GM12874 (cell line): ENCODE data around the gene PRELP.

Source experiments
- CTCF ChIP-seq: IDR thresholded peaks from 2 replicates; pipeline ENCODE4 v1.5.1; 2011; ENCODE audit warnings: low read depth, mild to moderate bottlenecking, control low read depth, low read length, moderate library complexity; ENCODE audit not compliant: insufficient read depth

The PRELP gene

GRCh38 chr1:203473281-203473680 lies 2.3 kb upstream of the PRELP start:
- TF ChIP-seq CTCF, result no peak

- TF ChIP-seq CTCF, result no peak
Observed at GRCh38 chr1:203473781-203474305, 1.8 kb upstream of the PRELP start.

DNA sequence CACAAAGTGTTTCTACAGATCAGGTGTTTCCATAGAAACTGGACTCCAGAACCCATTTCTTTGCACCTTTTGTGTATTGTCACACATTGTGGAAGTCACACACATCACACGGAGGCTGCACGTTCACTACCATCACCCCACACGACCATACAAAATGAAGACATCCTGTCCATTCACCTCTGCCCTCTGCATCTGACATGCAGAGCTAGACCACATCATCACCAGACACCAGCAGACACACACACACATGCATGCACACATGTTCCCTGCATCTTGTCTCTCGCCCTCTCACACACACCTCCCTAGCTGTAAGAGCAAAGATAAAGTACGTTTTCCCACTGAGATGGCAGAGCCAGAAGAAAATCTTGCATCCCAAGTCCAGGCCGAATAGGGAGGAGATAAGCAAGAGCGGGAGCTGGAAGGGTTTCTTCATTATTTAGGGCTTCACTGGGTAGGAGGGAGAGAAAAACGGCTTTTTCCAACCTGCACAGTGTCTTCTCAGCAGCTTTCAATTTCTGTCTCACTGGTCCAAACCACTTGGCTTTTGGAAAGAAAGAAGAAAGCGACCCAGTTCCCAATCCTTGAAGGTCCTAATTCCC lies 709 bp downstream of the PRELP start:
- TF ChIP-seq CTCF, result no peak

- no peak for TF ChIP-seq CTCF
Observed at GRCh38 chr1:203477748-203478147, 2.1 kb downstream of the PRELP start.

GRCh38 chr1:203478231-203478630 lies 2.6 kb downstream of the PRELP start:
- no peak for TF ChIP-seq CTCF

DNA sequence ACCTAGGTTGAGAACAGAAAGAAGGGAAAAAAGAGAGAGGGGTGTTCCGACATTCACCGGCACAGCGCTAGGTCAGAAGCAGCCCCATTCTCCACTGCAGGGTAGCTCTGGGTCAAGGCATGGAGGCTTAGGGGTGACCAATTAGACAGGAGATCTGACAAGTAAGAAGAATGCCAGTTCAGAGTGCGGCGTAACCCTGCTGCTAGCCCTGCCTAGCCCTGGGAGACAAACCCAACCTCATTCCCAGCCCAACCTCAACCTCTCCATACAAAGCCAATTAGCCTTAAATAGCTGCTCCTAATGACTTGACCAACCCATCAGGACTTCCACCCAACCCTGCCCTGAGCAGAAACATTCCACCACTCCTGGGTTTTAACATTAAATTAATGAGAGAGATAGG lies 3.4 kb downstream of the PRELP start:
- no peak for TF ChIP-seq CTCF

- TF ChIP-seq CTCF, result no peak
Observed at GRCh38 chr1:203479646-203480045, 4.0 kb downstream of the PRELP start.

- TF ChIP-seq CTCF, result no peak
Observed at GRCh38 chr1:203480084-203480483, 4.5 kb downstream of the PRELP start.
